Loucy (cell line): ENCODE measurements around the gene CADM1.

ENCODE experiments used
- H2AFZ ChIP-seq: fragments of 200-600 bp; sonication (generic); 2 replicates; pipeline ENCODE4 v1.6.0; 2016; ENCODE audit warnings: antibody characterized with exemption, mild to moderate bottlenecking, low read length, moderate library complexity
- H3F3A ChIP-seq: fragments of 200-600 bp; 2 replicates; pipeline ENCODE4 v1.6.0; 2016; ENCODE audit warnings: antibody characterized with exemption, low read depth, mild to moderate bottlenecking
- H3K27me3 ChIP-seq: fragments of 200-600 bp; sonication (generic); 2 replicates; pipeline ENCODE4 v1.6.1; 2014; ENCODE audit warnings: low read length, mild to moderate bottlenecking; ENCODE audit not compliant: insufficient read depth, poor library complexity, severe bottlenecking
- H3K36me3 ChIP-seq: fragments of 200-600 bp; sonication (generic); 2 replicates; pipeline ENCODE4 v1.6.1; 2016; ENCODE audit warnings: low read length; ENCODE audit not compliant: insufficient read depth
- H3K4me1 ChIP-seq: fragments of 200-600 bp; sonication (generic); 2 replicates; pipeline ENCODE4 v1.5.1; 2014; ENCODE audit warnings: low read length, mild to moderate bottlenecking; ENCODE audit not compliant: insufficient read depth, poor library complexity, severe bottlenecking
- H3K4me2 ChIP-seq: fragments of 200-600 bp; sonication (generic); 2 replicates; pipeline ENCODE4 v1.6.0; 2014; ENCODE audit warnings: antibody characterized with exemption, low read length, low read depth, mild to moderate bottlenecking; ENCODE audit not compliant: poor library complexity, severe bottlenecking
- H3K4me3 ChIP-seq: fragments of 200-600 bp; sonication (generic); 2 replicates; pipeline ENCODE4 v1.5.1; 2014; ENCODE audit warnings: low read length, mild to moderate bottlenecking, mixed read lengths; ENCODE audit not compliant: poor library complexity, severe bottlenecking
- H3K79me2 ChIP-seq: fragments of 200-600 bp; sonication (generic); 2 replicates; pipeline ENCODE4 v1.6.1; 2014; ENCODE audit warnings: low read length; ENCODE audit not compliant: insufficient read depth
- H3K9ac ChIP-seq: fragments of 200-600 bp; sonication (generic); 2 replicates; pipeline ENCODE4 v1.6.0; 2014; ENCODE audit warnings: mild to moderate bottlenecking, low read depth, low read length, moderate library complexity; ENCODE audit not compliant: poor library complexity, severe bottlenecking
- H3K9me2 ChIP-seq: fragments of 200-600 bp; sonication (generic); replicated peaks from 2 replicates; pipeline ENCODE4 v1.6.1; 2016; ENCODE audit warnings: low read depth, low read length, mixed read lengths
- H3K9me3 ChIP-seq: fragments of 200-600 bp; sonication (generic); 2 replicates; pipeline ENCODE4 v1.6.1; 2014; ENCODE audit warnings: mild to moderate bottlenecking, antibody characterized with exemption, low read length, low read depth; ENCODE audit not compliant: insufficient read depth
- H4K20me1 ChIP-seq: fragments of 200-600 bp; sonication (generic); 2 replicates; pipeline ENCODE4 v1.6.0; 2014; ENCODE audit warnings: antibody characterized with exemption, low read length, mild to moderate bottlenecking; ENCODE audit not compliant: insufficient read depth, poor library complexity, severe bottlenecking
- EZH2phosphoT487 ChIP-seq: fragments of 200-600 bp; IDR thresholded peaks from 2 replicates; pipeline ENCODE4 v1.6.1; 2018; ENCODE audit warnings: antibody characterized with exemption, mild to moderate bottlenecking, moderate library complexity, borderline replicate concordance
- TF ChIP-seq, protein P1 (sequence below): fragments of 200-600 bp; sonication (generic); conservative IDR thresholded peaks from 2 replicates; pipeline ENCODE4 v1.5.1; 2014; ENCODE audit warnings: mild to moderate bottlenecking, antibody characterized with exemption, low read length

Gene CADM1

DNA sequence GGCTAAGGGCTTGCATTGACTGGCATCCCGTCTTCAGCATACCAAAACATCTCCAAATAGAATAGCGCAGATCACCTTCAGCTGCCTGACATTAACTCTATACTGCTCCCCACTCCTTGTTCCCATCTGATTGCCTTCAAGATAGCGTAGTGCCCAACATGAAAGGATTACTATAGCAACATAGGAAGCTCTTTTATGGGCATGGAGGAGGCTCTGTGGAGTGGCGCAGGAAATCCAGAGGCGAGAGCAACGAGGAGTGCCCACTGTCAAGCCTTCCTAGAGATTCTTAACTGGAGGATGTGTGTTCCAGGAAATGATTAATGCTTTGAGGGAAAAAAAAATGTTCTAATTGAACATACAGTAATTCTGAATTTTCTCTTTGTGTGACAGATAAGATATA, 213.3 kb downstream of the CADM1 start:
- H3F3A ChIP-seq, result no peaks in the 10 kb centered on the region
- H3K9me3 ChIP-seq, result no peaks in the 10 kb centered on the region
- TF ChIP-seq, protein P1, sequence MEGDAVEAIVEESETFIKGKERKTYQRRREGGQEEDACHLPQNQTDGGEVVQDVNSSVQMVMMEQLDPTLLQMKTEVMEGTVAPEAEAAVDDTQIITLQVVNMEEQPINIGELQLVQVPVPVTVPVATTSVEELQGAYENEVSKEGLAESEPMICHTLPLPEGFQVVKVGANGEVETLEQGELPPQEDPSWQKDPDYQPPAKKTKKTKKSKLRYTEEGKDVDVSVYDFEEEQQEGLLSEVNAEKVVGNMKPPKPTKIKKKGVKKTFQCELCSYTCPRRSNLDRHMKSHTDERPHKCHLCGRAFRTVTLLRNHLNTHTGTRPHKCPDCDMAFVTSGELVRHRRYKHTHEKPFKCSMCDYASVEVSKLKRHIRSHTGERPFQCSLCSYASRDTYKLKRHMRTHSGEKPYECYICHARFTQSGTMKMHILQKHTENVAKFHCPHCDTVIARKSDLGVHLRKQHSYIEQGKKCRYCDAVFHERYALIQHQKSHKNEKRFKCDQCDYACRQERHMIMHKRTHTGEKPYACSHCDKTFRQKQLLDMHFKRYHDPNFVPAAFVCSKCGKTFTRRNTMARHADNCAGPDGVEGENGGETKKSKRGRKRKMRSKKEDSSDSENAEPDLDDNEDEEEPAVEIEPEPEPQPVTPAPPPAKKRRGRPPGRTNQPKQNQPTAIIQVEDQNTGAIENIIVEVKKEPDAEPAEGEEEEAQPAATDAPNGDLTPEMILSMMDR, result no peak
- TF ChIP-seq EZH2phosphoT487, result no peak
- no peaks in the 10 kb centered on the region for H3K4me1 ChIP-seq
- no peaks in the 10 kb centered on the region for H3K36me3 ChIP-seq
- no peak overlapping the region for H3K4me3 ChIP-seq
- H3K9ac ChIP-seq, result no peak overlapping the region
- no peak overlapping the region for H2AFZ ChIP-seq
- H4K20me1 ChIP-seq, result no peaks in the 10 kb centered on the region
- no peaks in the 10 kb centered on the region for H3K27me3 ChIP-seq
- no peak overlapping the region for H3K4me2 ChIP-seq
- H3K9me2 ChIP-seq, result no peaks in the 10 kb centered on the region
- H3K79me2 ChIP-seq, result no peaks in the 10 kb centered on the region

DNA sequence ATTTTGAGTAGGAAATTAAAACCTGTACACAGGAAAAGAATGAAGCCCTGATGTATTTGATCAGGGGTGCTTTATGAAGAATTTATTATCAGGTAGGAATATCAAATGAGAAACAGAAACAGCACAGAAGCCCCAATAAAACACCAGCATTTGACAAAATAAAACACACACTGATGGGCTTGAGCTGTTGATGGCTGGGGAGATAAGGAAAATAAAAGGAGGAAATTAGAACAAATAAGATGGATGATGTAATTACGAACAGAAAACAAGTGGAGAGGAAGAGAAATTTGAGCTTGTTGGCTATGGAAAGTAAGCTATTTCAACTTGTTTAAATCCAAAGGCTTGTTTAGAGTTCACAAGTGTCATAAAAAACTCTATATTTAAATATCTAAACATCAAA, 213.7 kb downstream of the CADM1 start:
- no peaks in the 10 kb centered on the region for H3K27me3 ChIP-seq
- H2AFZ ChIP-seq, result no peak overlapping the region
- H3K4me1 ChIP-seq, result no peaks in the 10 kb centered on the region
- H3K9me3 ChIP-seq, result no peaks in the 10 kb centered on the region
- TF ChIP-seq, protein P1, result no peak
- no peak for TF ChIP-seq EZH2phosphoT487
- H3K79me2 ChIP-seq, result no peaks in the 10 kb centered on the region
- no peak overlapping the region for H3K4me2 ChIP-seq
- no peak overlapping the region for H3K4me3 ChIP-seq
- H3F3A ChIP-seq, result no peaks in the 10 kb centered on the region
- no peaks in the 10 kb centered on the region for H3K36me3 ChIP-seq
- H4K20me1 ChIP-seq, result no peaks in the 10 kb centered on the region
- H3K9ac ChIP-seq, result no peak overlapping the region
- H3K9me2 ChIP-seq, result no peaks in the 10 kb centered on the region

DNA sequence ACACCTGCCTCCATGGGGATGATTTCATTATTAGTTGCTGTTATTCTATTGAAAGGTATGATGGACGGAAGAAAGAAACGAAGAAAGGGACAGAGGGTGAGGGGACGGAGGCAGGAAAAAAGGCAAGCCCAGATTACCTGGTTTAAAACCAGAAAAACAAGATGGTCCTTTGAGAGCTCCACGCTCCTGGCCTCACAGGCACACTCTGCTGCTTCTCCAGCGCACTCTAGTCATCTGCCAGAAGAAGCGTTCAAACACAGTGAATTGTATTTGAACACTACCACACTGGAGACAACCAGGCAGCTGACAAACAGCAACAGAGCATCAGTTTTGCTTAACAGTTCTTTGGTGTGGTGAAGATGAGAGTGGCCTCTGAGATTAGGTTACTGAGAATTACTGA, 216.9 kb downstream of the CADM1 start:
- H3F3A ChIP-seq, result no peaks in the 10 kb centered on the region
- TF ChIP-seq EZH2phosphoT487, result no peak
- H4K20me1 ChIP-seq, result no peaks in the 10 kb centered on the region
- no peaks in the 10 kb centered on the region for H3K9me3 ChIP-seq
- no peaks in the 10 kb centered on the region for H3K27me3 ChIP-seq
- no peak overlapping the region for H3K9ac ChIP-seq
- H3K36me3 ChIP-seq, result no peaks in the 10 kb centered on the region
- H2AFZ ChIP-seq, result no peak overlapping the region
- H3K4me2 ChIP-seq, result no peak overlapping the region
- H3K9me2 ChIP-seq, result no peaks in the 10 kb centered on the region
- no peaks in the 10 kb centered on the region for H3K79me2 ChIP-seq
- H3K4me3 ChIP-seq, result no peak overlapping the region
- H3K4me1 ChIP-seq, result no peaks in the 10 kb centered on the region

DNA sequence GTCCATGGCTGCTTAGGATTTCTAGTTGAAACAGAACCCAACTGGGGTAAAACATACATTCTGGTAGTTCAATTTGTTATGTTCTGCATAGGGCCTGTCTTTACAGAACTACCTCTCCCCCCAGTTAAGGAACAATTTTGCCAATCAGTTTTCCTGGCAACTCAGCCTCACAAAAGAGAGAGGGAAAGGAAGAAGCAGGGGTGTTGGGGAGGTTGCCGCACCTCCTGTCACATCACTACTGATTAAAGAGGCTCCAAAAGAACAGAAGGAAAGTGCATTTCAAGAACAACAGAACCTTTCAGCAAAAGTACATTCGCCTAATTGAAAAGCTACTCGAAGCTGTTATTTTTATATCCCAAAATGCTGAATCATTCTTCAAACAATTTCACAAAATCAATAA, 217.6 kb downstream of the CADM1 start:
- Histone ChIP-seq H3K36me3 (no peaks in the 10 kb centered on the region), H3K9me3 (no peaks in the 10 kb centered on the region), H3K4me2 (no peak overlapping the region), H3K9ac (no peak overlapping the region), H3F3A (no peaks in the 10 kb centered on the region), H3K9me2 (no peaks in the 10 kb centered on the region), H4K20me1 (no peaks in the 10 kb centered on the region), H3K27me3 (no peaks in the 10 kb centered on the region), H3K4me1 (no peaks in the 10 kb centered on the region), H3K4me3 (no peak overlapping the region), H2AFZ (no peak overlapping the region), H3K79me2 (no peaks in the 10 kb centered on the region)
- no peak for TF ChIP-seq EZH2phosphoT487
- TF ChIP-seq, protein P1, result no peak
